GM10266 (cell line): ENCODE data around the gene ASB14.

Experiments
- DNase-seq: peaks from one replicate; pipeline ENCODE4 v3.0.0; 2012; ENCODE audit errors: extremely low spot score
- TF ChIP-seq, protein P1 (sequence below): IDR thresholded peaks from 2 replicates; pipeline ENCODE4 v1.5.1; 2012; ENCODE audit warnings: mild to moderate bottlenecking, low read depth; ENCODE audit not compliant: control insufficient read depth, insufficient read depth; ENCODE audit errors: missing control alignments

Gene ASB14

DNA sequence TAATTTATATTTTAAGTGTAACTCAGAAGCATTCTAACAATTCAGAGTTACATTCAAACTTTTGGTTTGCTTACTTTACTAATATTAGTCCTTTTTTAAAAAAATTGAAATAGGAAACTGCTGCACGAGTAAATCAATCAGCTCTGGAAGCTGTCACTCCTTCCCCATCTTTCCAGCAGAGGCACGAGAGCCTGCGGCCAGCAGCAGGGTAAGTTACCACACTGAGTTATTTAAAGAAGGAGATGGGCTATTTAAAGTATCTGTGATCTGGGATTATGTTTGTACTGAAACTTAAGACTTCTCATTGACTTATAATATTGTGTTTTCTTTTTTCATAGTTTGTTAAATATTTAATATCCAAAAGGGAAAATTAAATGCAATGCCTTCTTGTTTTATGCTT, 35.6 kb downstream of the ASB14 start:
- TF ChIP-seq, protein P1, sequence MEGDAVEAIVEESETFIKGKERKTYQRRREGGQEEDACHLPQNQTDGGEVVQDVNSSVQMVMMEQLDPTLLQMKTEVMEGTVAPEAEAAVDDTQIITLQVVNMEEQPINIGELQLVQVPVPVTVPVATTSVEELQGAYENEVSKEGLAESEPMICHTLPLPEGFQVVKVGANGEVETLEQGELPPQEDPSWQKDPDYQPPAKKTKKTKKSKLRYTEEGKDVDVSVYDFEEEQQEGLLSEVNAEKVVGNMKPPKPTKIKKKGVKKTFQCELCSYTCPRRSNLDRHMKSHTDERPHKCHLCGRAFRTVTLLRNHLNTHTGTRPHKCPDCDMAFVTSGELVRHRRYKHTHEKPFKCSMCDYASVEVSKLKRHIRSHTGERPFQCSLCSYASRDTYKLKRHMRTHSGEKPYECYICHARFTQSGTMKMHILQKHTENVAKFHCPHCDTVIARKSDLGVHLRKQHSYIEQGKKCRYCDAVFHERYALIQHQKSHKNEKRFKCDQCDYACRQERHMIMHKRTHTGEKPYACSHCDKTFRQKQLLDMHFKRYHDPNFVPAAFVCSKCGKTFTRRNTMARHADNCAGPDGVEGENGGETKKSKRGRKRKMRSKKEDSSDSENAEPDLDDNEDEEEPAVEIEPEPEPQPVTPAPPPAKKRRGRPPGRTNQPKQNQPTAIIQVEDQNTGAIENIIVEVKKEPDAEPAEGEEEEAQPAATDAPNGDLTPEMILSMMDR: no peak
- DNase-seq: no peak

- TF ChIP-seq, protein P1: no peak
- DNase-seq: no peak
These were observed 40.1 kb downstream of the ASB14 start for GRCh38 chr3:57252404-57252803.

- no peak for DNase-seq
- TF ChIP-seq, protein P1: no peak
These were observed 47.5 kb downstream of the ASB14 start for GRCh38 chr3:57244946-57245345.

GRCh38 chr3:57234613-57235575, 57.6 kb downstream of the ASB14 start:
- TF ChIP-seq, protein P1: no peak
- DNase-seq: peak; percentile 44

DNA sequence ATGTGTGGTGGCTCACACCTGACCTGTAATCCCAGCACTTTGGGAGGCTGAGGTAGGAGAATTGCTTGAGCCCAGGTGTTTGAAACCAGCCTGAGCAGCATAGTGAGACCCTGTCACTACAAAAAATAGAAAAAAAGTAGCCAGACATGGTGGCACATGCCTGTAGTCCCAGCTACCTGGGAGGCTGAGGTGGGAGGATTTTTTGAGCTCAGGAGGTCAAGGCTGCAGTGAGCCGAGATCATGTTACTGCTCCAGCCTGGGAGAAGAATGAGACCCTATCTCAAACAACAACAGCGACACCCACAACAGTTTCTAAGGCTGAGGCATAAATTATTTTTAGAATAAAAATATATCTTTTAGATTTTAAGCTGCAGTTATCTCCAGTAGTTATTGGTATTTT, 58.7 kb downstream of the ASB14 start:
- no peak for DNase-seq
- TF ChIP-seq, protein P1: no peak

DNA sequence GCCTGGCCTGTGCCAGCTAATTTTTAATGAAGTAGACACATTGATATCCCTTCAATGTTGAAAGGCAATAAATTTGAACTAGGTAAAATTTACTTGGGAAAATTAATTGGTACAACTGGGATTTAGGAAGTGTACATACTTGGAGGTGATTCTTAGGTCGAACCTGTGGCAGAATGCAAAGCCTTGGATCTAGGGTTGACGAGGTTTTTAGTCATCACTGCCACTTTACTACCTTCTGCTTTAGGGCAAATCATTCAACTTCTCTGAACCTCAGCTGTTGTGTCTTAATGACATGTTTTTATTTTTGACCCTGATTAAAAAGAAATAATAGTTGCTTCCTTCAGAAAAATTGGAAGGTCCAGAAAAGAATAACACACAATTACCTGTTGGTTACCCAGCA, 62.5 kb downstream of the ASB14 start:
- no peak for DNase-seq
- TF ChIP-seq, protein P1: no peak
